ENCODE results near the gene NBPF3. TPM values are rescaled to one million over a fixed set of nuclear protein-coding genes. Genes with fewer than 3 reads are reported as not detected.
"Not testable (repeated sequence)": the region's sequence is repeated elsewhere in the genome, so short reads cannot be mapped to it uniquely, and the experiment has no call there.

Gene NBPF3
- total RNA-seq, 1 donor from 2014 or later = 22.0 TPM

- H2AFZ ChIP-seq (replicated peaks) = no peak overlapping the region
- Mint-ChIP-seq H3K4me1 (no peaks in the 10 kb centered on the region), H3K27me3 (ENCODE audit: insufficient read depth, low read depth) (no peaks in the 10 kb centered on the region), H3K36me3 (peaks cover 11% of the 10 kb centered on the region), H3K27ac (no peak overlapping the region), H3K4me3 (no peak overlapping the region), H3K9me3 (no peaks in the 10 kb centered on the region)
- H4K20me1 ChIP-seq (ENCODE audit: low read depth) = peaks cover 8% of the 10 kb centered on the region
- H3F3A ChIP-seq (ENCODE audit: low read depth) = no peaks in the 10 kb centered on the region
- no peaks in the 10 kb centered on the region for H3K36me3 ChIP-seq
- H3K4me3 ChIP-seq = no peak overlapping the region
- no peak for DNase-seq (ENCODE audit: low spot score)
- no peak overlapping the region for H3K27ac ChIP-seq
- no peaks in the 10 kb centered on the region for H3K4me1 ChIP-seq
- TF ChIP-seq EZH2 (IDR thresholded peaks at IDR 0.05) (no peak), EZH2phosphoT487 (IDR thresholded peaks at IDR 0.05) (no peak)
- TF ChIP-seq, protein P1, sequence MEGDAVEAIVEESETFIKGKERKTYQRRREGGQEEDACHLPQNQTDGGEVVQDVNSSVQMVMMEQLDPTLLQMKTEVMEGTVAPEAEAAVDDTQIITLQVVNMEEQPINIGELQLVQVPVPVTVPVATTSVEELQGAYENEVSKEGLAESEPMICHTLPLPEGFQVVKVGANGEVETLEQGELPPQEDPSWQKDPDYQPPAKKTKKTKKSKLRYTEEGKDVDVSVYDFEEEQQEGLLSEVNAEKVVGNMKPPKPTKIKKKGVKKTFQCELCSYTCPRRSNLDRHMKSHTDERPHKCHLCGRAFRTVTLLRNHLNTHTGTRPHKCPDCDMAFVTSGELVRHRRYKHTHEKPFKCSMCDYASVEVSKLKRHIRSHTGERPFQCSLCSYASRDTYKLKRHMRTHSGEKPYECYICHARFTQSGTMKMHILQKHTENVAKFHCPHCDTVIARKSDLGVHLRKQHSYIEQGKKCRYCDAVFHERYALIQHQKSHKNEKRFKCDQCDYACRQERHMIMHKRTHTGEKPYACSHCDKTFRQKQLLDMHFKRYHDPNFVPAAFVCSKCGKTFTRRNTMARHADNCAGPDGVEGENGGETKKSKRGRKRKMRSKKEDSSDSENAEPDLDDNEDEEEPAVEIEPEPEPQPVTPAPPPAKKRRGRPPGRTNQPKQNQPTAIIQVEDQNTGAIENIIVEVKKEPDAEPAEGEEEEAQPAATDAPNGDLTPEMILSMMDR (IDR thresholded peaks at IDR 0.05) = no peak
- H3K9ac ChIP-seq = no peak overlapping the region
- H3K4me2 ChIP-seq = no peak overlapping the region
- H3K79me2 ChIP-seq (ENCODE audit: low read depth) = no peaks in the 10 kb centered on the region
- H3K9me3 ChIP-seq (ENCODE audit: low read depth) = no peaks in the 10 kb centered on the region
- H3K27me3 ChIP-seq = no peaks in the 10 kb centered on the region
Observed at GRCh38 chr1:21451981-21452411, 12.1 kb downstream of the NBPF3 start.

DNA sequence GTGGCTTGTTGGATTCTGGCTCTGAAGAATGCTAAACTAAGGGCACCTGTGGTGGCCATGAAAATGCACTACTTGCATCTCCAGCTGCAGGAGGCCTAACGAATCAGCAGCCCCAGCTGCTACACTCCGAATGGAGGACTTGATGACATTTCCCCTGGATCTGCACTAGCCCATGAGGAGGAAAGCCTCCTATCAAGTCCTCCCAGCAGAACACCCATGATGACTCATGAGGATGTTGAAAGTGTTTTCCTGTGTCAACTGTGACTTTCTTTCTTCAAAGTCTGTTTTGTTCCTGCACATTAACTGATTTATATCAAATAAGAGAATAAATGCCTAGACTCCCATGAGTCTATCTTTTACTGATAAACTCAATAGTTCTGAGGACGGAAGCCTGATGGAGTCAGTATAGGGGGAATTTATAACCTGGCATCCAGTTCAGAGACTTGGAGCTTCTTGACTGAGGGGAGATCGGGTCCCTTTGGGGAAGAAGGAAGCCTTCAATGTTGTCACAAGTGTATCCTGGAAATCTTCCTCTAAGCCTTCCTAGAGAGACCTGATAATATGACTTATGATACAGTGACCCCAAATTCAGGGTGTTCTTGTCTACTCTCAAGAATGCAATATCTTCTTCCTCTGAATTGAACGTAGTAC lies 14.2 kb downstream of the NBPF3 start:
- not testable (repeated sequence) for H3K4me1 ChIP-seq; H3K79me2 ChIP-seq (ENCODE audit: low read depth); H3K36me3 ChIP-seq; H4K20me1 ChIP-seq (ENCODE audit: low read depth); H3K4me3 ChIP-seq; H3F3A ChIP-seq (ENCODE audit: low read depth); DNase-seq (ENCODE audit: low spot score); H3K4me2 ChIP-seq; H3K9me3 ChIP-seq (ENCODE audit: low read depth); H3K27me3 ChIP-seq; H3K9me3 Mint-ChIP-seq; H3K36me3 Mint-ChIP-seq; H3K27ac Mint-ChIP-seq; H3K4me3 Mint-ChIP-seq; H3K27ac ChIP-seq; H2AFZ ChIP-seq (replicated peaks); H3K4me1 Mint-ChIP-seq; H3K9ac ChIP-seq; H3K27me3 Mint-ChIP-seq (ENCODE audit: insufficient read depth, low read depth)

DNA sequence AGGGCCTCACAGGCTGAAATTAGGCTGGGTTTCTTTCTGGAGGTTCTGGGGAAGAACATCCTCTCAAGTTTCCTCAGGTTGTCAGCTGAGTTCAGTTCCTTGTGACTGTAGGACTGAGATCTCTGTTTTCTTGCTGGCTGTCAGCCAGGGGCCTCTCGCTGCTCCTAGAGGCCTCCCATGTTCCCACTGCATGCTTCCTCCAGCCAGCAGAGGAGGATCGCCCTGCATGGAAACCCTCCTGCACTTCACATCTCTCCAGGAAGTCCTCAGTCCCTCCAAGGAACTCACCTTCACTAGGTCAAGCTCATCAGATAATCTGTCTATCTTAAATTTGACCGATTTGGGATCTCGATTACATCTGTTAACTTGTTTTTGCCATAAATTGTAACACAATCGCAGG lies 15.0 kb downstream of the NBPF3 start:
- H3K9me3 ChIP-seq (ENCODE audit: low read depth); H3K27ac ChIP-seq; DNase-seq (ENCODE audit: low spot score); H3K4me1 ChIP-seq; H3K4me2 ChIP-seq; H3K27ac Mint-ChIP-seq; H3K9ac ChIP-seq; H3K9me3 Mint-ChIP-seq; H3K79me2 ChIP-seq (ENCODE audit: low read depth); H3K36me3 Mint-ChIP-seq; H3K4me3 ChIP-seq; H3F3A ChIP-seq (ENCODE audit: low read depth); H4K20me1 ChIP-seq (ENCODE audit: low read depth); H3K36me3 ChIP-seq; H2AFZ ChIP-seq (replicated peaks); H3K4me1 Mint-ChIP-seq; H3K27me3 ChIP-seq; H3K4me3 Mint-ChIP-seq; H3K27me3 Mint-ChIP-seq (ENCODE audit: insufficient read depth, low read depth): not testable (repeated sequence)

DNA sequence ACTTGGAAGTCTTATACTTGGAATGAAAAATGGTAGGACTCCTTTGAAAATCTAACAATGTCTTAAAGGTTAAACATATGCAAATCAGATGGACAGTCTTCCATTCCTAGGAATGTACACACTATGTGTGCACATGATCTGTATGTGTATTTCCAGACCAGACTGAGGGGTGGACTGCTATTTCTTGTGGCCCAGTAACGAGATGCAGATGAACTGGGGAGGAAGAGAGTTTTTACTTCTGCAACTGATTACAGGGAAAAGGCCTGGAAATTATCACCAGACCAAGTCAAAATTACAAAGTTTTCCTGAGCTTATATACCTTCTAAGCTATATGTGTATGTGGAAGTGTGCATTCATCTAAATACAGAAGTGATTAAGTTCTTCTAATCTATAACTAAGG lies 17.7 kb downstream of the NBPF3 start:
- no peak overlapping the region for H3K27ac ChIP-seq
- TF ChIP-seq EZH2phosphoT487 (IDR thresholded peaks at IDR 0.05) (no peak), EZH2 (IDR thresholded peaks at IDR 0.05) (no peak)
- TF ChIP-seq, protein P1 (IDR thresholded peaks at IDR 0.05) = no peak
- no peak overlapping the region for H2AFZ ChIP-seq (replicated peaks)
- no peak overlapping the region for H3K4me2 ChIP-seq
- no peak overlapping the region for H3K4me3 ChIP-seq
- no peaks in the 10 kb centered on the region for H3K27me3 ChIP-seq
- Mint-ChIP-seq H3K27ac (no peak overlapping the region), H3K27me3 (ENCODE audit: insufficient read depth, low read depth) (no peaks in the 10 kb centered on the region), H3K36me3 (peaks cover 3% of the 10 kb centered on the region), H3K4me3 (no peak overlapping the region), H3K9me3 (no peaks in the 10 kb centered on the region), H3K4me1 (no peaks in the 10 kb centered on the region)
- H3F3A ChIP-seq (ENCODE audit: low read depth) = no peaks in the 10 kb centered on the region
- H4K20me1 ChIP-seq (ENCODE audit: low read depth) = peaks cover 5% of the 10 kb centered on the region
- no peaks in the 10 kb centered on the region for H3K4me1 ChIP-seq
- no peaks in the 10 kb centered on the region for H3K36me3 ChIP-seq
- H3K9ac ChIP-seq = no peak overlapping the region
- no peak for DNase-seq (ENCODE audit: low spot score)
- H3K9me3 ChIP-seq (ENCODE audit: low read depth) = no peaks in the 10 kb centered on the region
- H3K79me2 ChIP-seq (ENCODE audit: low read depth) = no peaks in the 10 kb centered on the region

- not testable (repeated sequence) for H3K9me3 ChIP-seq (ENCODE audit: low read depth); H3K4me1 Mint-ChIP-seq; H2AFZ ChIP-seq (replicated peaks); H3K27ac Mint-ChIP-seq; H3K36me3 ChIP-seq; H3K36me3 Mint-ChIP-seq; H3K4me3 Mint-ChIP-seq; H3K4me2 ChIP-seq; H3K4me1 ChIP-seq; H3K4me3 ChIP-seq; H3K27me3 Mint-ChIP-seq (ENCODE audit: insufficient read depth, low read depth); H3K27me3 ChIP-seq; H3K79me2 ChIP-seq (ENCODE audit: low read depth); H3K9me3 Mint-ChIP-seq; H3K9ac ChIP-seq; H3F3A ChIP-seq (ENCODE audit: low read depth); H4K20me1 ChIP-seq (ENCODE audit: low read depth); H3K27ac ChIP-seq; DNase-seq (ENCODE audit: low spot score)
Observed at GRCh38 chr1:21465127-21465526, 25.2 kb downstream of the NBPF3 start.

- not testable (repeated sequence) for DNase-seq (ENCODE audit: low spot score); H2AFZ ChIP-seq (replicated peaks); H3K79me2 ChIP-seq (ENCODE audit: low read depth); H3K4me1 Mint-ChIP-seq; H3K4me3 ChIP-seq; H3K27me3 Mint-ChIP-seq (ENCODE audit: insufficient read depth, low read depth); H3K27ac ChIP-seq; H3K27ac Mint-ChIP-seq; H3F3A ChIP-seq (ENCODE audit: low read depth); H4K20me1 ChIP-seq (ENCODE audit: low read depth); H3K9ac ChIP-seq; H3K4me2 ChIP-seq; H3K9me3 Mint-ChIP-seq; H3K4me3 Mint-ChIP-seq; H3K36me3 ChIP-seq; H3K27me3 ChIP-seq; H3K9me3 ChIP-seq (ENCODE audit: low read depth); H3K4me1 ChIP-seq
- peaks cover 11% of the 10 kb centered on the region for H3K36me3 Mint-ChIP-seq
Observed at GRCh38 chr1:21467946-21468345, 28.0 kb downstream of the NBPF3 start.

Measured in neural progenitor cell (in vitro differentiated cells).